ENCODE measurements around the gene ANKAR. TPM values are rescaled to one million over a fixed set of nuclear protein-coding genes. Genes with fewer than 3 reads are reported as not detected.

The ANKAR gene, protein sequence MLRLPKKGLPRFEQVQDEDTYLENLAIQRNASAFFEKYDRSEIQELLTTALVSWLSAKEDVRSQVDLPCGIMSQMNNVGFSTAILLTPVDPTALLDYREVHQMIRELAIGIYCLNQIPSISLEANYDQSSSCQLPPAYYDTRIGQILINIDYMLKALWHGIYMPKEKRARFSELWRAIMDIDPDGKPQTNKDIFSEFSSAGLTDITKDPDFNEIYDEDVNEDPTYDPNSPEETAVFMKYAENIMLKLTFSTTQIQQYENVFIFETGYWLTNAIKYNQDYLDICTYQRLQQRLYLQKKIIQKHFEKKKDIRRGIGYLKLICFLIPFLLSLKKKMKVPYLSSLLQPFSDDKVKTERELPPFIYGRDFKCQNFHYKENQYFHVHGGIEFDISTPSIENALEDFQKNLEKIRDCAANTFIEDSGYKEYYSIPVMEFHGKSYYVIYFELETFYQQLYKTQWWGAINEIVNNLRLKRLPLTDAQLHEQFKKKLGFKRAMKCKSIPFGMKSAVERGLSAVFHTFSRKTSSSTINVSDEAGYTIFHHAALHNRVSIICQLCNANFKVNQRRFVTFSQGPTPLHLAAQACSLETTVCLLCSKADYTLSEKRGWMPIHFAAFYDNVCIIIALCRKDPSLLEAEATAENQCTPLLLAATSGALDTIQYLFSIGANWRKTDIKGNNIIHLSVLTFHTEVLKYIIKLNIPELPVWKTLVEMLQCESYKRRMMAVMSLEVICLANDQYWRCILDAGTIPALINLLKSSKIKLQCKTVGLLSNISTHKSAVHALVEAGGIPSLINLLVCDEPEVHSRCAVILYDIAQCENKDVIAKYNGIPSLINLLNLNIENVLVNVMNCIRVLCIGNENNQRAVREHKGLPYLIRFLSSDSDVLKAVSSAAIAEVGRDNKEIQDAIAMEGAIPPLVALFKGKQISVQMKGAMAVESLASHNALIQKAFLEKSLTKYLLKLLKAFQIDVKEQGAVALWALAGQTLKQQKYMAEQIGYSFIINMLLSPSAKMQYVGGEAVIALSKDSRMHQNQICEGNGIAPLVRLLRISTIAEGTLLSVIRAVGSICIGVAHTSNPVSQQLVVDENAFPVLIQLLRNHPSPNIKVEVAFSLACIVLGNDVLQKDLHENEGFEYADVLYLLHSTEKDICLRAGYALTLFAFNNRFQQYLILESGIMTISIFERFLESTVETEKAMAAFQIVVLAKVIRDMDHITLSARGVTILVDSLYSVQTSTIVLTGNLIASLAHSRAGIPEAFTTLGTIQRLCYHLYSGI (N-terminal part only)
- total RNA-seq = 1 to 10 TPM; 3.5 to 3.6 TPM

GRCh38 chr2:189674374-189675112, at the start of gene ANKAR:
TSS of gene ANKAR (plus strand) at chr2:189674670. CDS start at chr2:189676491, 1,821 bp downstream.
- ATAC-seq (peak; percentile 93), DNase-seq (peak; percentile 82)
- Mint-ChIP-seq H3K4me1 (ENCODE audit: low read depth) (peaks cover 28% of the 10 kb centered on the region), H3K36me3 (ENCODE audit: low read depth) (peaks cover 52% of the 10 kb centered on the region), H3K9me3 (peaks cover 18% of the 10 kb centered on the region), H3K4me3 (peak within 1 kb of the TSS; percentile 89), H3K27me3 (no peaks in the 10 kb centered on the region), H3K27ac (peak within 1 kb of the TSS; percentile 96)
- intact Hi-C loops (cut with micrococcal nuclease) = loop anchor here (2.0 kb wide), 1 partner anchor 14 kb away; the partner anchor contains the start of gene ASNSD1
- ChIA-PET CTCF (interaction anchor here (0.7 to 6.8 kb wide), 16 partner anchors 8 to 88 kb away, joined by 3 to 96 read pairs (median 4); partner anchors contain the start of genes ASNSD1 and OSGEPL1), POLR2A (interaction anchor here (0.5 to 4.0 kb wide), 6 partner anchors 9 to 1500 kb away, joined by 3 to 16 read pairs (median 5); partner anchors contain the start of gene ASNSD1)
- TF ChIP-seq CTCF (IDR thresholded peaks at IDR 0.05) = peak; percentile 76

- ATAC-seq (no peak), DNase-seq (no peak)
- Mint-ChIP-seq H3K4me1 (ENCODE audit: low read depth) (peaks cover 20% of the 10 kb centered on the region), H3K9me3 (no peaks in the 10 kb centered on the region), H3K27ac (no peak overlapping the region), H3K4me3 (no peak overlapping the region), H3K27me3 (no peaks in the 10 kb centered on the region), H3K36me3 (ENCODE audit: low read depth) (no peaks in the 10 kb centered on the region)
- ChIA-PET CTCF (interaction anchor here (1.0 kb wide), 2 partner anchors 112 to 123 kb away, joined by 3 read pairs; no protein-coding TSS in a partner anchor), POLR2A (no interaction called here)
- TF ChIP-seq CTCF (IDR thresholded peaks at IDR 0.05) = no peak
- intact Hi-C loops (cut with micrococcal nuclease) = no loop called here
These were observed 48.8 kb upstream of the ANKAR start for GRCh38 chr2:189625636-189626035.

GRCh38 chr2:189627789-189628188, 46.7 kb upstream of the ANKAR start:
- Mint-ChIP-seq H3K27ac (no peak overlapping the region), H3K27me3 (no peaks in the 10 kb centered on the region), H3K9me3 (no peaks in the 10 kb centered on the region), H3K4me3 (no peak overlapping the region), H3K4me1 (ENCODE audit: low read depth) (peaks cover 20% of the 10 kb centered on the region), H3K36me3 (ENCODE audit: low read depth) (no peaks in the 10 kb centered on the region)
- no peak for DNase-seq
- intact Hi-C loops (cut with micrococcal nuclease) = no loop called here
- no peak for ATAC-seq
- ChIA-PET POLR2A (no interaction called here), CTCF (no interaction called here)
- TF ChIP-seq CTCF (IDR thresholded peaks at IDR 0.05) = no peak

DNA sequence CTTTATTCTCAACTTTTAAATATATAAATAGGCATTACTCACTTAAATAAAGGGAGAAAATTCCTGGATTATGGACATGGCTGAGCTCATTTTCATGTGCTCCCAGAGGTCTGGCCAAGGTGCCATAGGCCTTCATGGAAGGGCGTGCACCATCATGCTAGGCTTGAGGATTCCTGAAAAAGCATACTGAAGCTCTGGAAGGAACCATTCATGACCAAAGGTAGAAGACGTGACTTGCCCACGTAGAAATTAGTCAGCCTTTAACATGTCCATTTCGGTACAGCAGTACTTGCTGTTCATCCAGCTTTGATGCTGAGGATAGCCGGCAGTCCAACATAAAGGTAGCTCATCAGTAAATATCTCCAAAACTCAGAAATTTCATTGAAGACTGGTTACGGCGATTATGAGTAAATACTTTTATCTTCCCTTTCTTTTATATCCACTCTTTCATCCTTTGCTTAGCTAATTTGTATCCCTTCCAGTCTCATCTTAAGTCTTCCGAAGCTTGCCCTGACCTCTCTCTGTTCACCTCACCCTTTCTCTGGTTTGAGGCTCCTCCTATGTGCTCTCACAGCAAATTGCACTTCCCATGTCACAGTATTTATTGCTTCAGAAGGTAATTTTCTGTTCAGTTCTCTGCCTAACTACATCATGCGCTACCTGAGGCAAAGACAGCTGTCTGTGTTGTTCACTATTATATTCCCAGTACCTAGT, 45.5 kb upstream of the ANKAR start:
- CTCF ChIA-PET = interaction anchor here (1.3 kb wide), 1 partner anchor 8 kb away, joined by 3 read pairs; no protein-coding TSS in a partner anchor

More for the DNA sequence above, 45.5 kb upstream of the ANKAR start:
- no peak for TF ChIP-seq CTCF (IDR thresholded peaks at IDR 0.05)
- Mint-ChIP-seq H3K27ac (no peak overlapping the region), H3K36me3 (ENCODE audit: low read depth) (no peaks in the 10 kb centered on the region), H3K27me3 (no peaks in the 10 kb centered on the region), H3K9me3 (no peaks in the 10 kb centered on the region), H3K4me1 (ENCODE audit: low read depth) (peaks cover 20% of the 10 kb centered on the region), H3K4me3 (no peak overlapping the region)
- no peak for ATAC-seq
- POLR2A ChIA-PET = no interaction called here
- intact Hi-C loops (cut with micrococcal nuclease) = no loop called here
- no peak for DNase-seq

Measured in activated CD8-positive, alpha-beta T cell treated with anti-CD3 and anti-CD28 coated beads for 36 hours (primary cell).